IMR-90 (cell line): ENCODE results near the gene HNRNPH1. TPM values are rescaled to one million over a fixed set of nuclear protein-coding genes. Genes with fewer than 3 reads are reported as not detected.
A peak's percentile ranks its signal among the peaks of the same experiment; 100 is the strongest.
"Not testable (repeated sequence)": the region's sequence is repeated elsewhere in the genome, so short reads cannot be mapped to it uniquely, and the experiment has no call there.

Experiments
- ATAC-seq: fragments of 200-7000 bp; cut with Tn5 transposase; 2 replicates; pipeline ENCODE4 v1.9.1; 2020; ENCODE audit warnings: low read depth, mild to moderate bottlenecking, moderate library complexity
- BruUV-seq: library from RNA; stranded (reverse); fragments of 400-500 nt; replicated peaks from 2 replicates; lab custom pipeline; 2021; lab: Mats Ljungman, UMichigan
- CTCF ChIA-PET: fragments of 300-600 bp; formaldehyde crosslinking; extraction: SDS; loops from one replicate; lab custom pipeline; 2021; ENCODE audit warnings: antibody characterized with exemption; lab: Yijun Ruan, JAX
- POLR2A ChIA-PET: fragments of 300-600 bp; sonication (Branson Sonifier 250); formaldehyde crosslinking; loops from one replicate; lab custom pipeline; 2022; ENCODE audit warnings: antibody characterized with exemption; ENCODE audit not compliant: unreplicated experiment; lab: Charles Lee
- DNase-seq: peaks from one replicate; pipeline ENCODE4 v3.0.0; 2013
- H2AFZ ChIP-seq: replicated peaks from 2 replicates; pipeline ENCODE3; 2013; ENCODE audit warnings: low read length, mild to moderate bottlenecking; ENCODE audit not compliant: poor library complexity
- H2AK5ac ChIP-seq: 2 replicates; pipeline ENCODE4 v1.6.1; 2013; ENCODE audit warnings: low read depth, low read length, inconsistent platforms
- H2AK9ac ChIP-seq: replicated peaks from 2 replicates; pipeline ENCODE3; 2013; ENCODE audit warnings: mild to moderate bottlenecking, low read depth, low read length, moderate library complexity; ENCODE audit not compliant: poor library complexity
- H2BK120ac ChIP-seq: 2 replicates; pipeline ENCODE4 v1.6.1; 2013; ENCODE audit warnings: low read depth, low read length, inconsistent platforms
- H2BK15ac ChIP-seq: 3 replicates; pipeline ENCODE4 v1.6.1; 2013; ENCODE audit warnings: low read depth, low read length, inconsistent platforms
- H2BK20ac ChIP-seq: 2 replicates; pipeline ENCODE4 v1.6.1; 2013; ENCODE audit warnings: low read depth, mild to moderate bottlenecking, inconsistent platforms, low read length, moderate library complexity
- H2BK5ac ChIP-seq: 2 replicates; pipeline ENCODE4 v1.6.1; 2013; ENCODE audit warnings: mild to moderate bottlenecking, low read depth, low read length, inconsistent platforms; ENCODE audit not compliant: poor library complexity, severe bottlenecking
- H3K14ac ChIP-seq: replicated peaks from 2 replicates; pipeline ENCODE4 v1.6.1; 2013; ENCODE audit warnings: low read depth, low read length, inconsistent platforms
- H3K18ac ChIP-seq: 2 replicates; pipeline ENCODE4 v1.6.1; 2013; ENCODE audit warnings: low read depth, low read length, control low read depth
- H3K23ac ChIP-seq: 2 replicates; pipeline ENCODE4 v1.6.1; 2013; ENCODE audit warnings: low read depth, low read length, inconsistent platforms
- H3K27ac ChIP-seq: 2 replicates; pipeline ENCODE4 v1.5.1; 2013; ENCODE audit warnings: mild to moderate bottlenecking, control low read depth, low read length; ENCODE audit not compliant: insufficient read depth
- H3K27me3 ChIP-seq: 2 replicates; pipeline ENCODE4 v1.6.1; 2013; ENCODE audit warnings: low read length; ENCODE audit not compliant: control insufficient read depth, insufficient read depth
- H3K36me3 ChIP-seq: 2 replicates; pipeline ENCODE4 v1.6.1; 2013; ENCODE audit warnings: low read length, mixed read lengths; ENCODE audit not compliant: control insufficient read depth, insufficient read depth
- H3K4ac ChIP-seq: 2 replicates; pipeline ENCODE4 v1.6.1; 2013; ENCODE audit warnings: low read depth, low read length, inconsistent platforms
- H3K4me1 ChIP-seq: 2 replicates; pipeline ENCODE4 v1.6.1; 2013; ENCODE audit warnings: low read length, mixed read lengths; ENCODE audit not compliant: control insufficient read depth, insufficient read depth
- H3K4me2 ChIP-seq: 2 replicates; pipeline ENCODE4 v1.6.1; 2013; ENCODE audit warnings: low read depth, mild to moderate bottlenecking, control low read depth, low read length, moderate library complexity
- H3K4me3 ChIP-seq: 2 replicates; pipeline ENCODE4 v1.5.1; 2013; ENCODE audit warnings: low read depth, mild to moderate bottlenecking, control low read depth, low read length, moderate library complexity; ENCODE audit not compliant: insufficient read depth
- H3K56ac ChIP-seq: 2 replicates; pipeline ENCODE4 v1.6.1; 2013; ENCODE audit warnings: low read length, inconsistent platforms; ENCODE audit not compliant: insufficient read depth; ENCODE audit errors: extremely low read depth
- H3K79me1 ChIP-seq, 2 experiments: 2 replicates each; pipeline ENCODE4 v1.6.1; 2013; ENCODE audit warnings: low read length in 2 of 2, inconsistent platforms in 1 of 2, low read depth in 1 of 2
- H3K9ac ChIP-seq: 2 replicates; pipeline ENCODE4 v1.6.1; 2013; ENCODE audit warnings: low read depth, low read length, control low read depth
- H3K9me1 ChIP-seq: 2 replicates; pipeline ENCODE4 v1.6.1; 2013; ENCODE audit warnings: low read length, inconsistent platforms; ENCODE audit not compliant: insufficient read depth
- H3K9me3 ChIP-seq: 2 replicates; pipeline ENCODE4 v1.6.1; 2013; ENCODE audit warnings: low read length; ENCODE audit not compliant: control insufficient read depth, insufficient read depth
- H4K20me1 ChIP-seq: 2 replicates; pipeline ENCODE4 v1.6.1; 2013; ENCODE audit warnings: low read length, inconsistent platforms; ENCODE audit not compliant: insufficient read depth
- H4K5ac ChIP-seq: 2 replicates; pipeline ENCODE4 v1.6.1; 2013; ENCODE audit warnings: mild to moderate bottlenecking, low read depth, low read length, control low read depth
- H4K8ac ChIP-seq, 2 experiments: 2 replicates each; pipeline ENCODE4 v1.6.1; 2013; ENCODE audit warnings: low read depth in 2 of 2, low read length in 2 of 2, control low read depth in 1 of 2, inconsistent platforms in 1 of 2
- H4K91ac ChIP-seq: 2 replicates; pipeline ENCODE4 v1.6.1; 2013; ENCODE audit warnings: low read depth, low read length, inconsistent platforms; ENCODE audit not compliant: insufficient read depth
- WGBS, 2 experiments: methylation state at CpG; one replicate each; pipeline versions ENCODE4 v1.1.5 to v1.1.7; 2013; ENCODE audit warnings: missing lambda C conversion rate in 2 of 2; ENCODE audit not compliant: insufficient read length in 1 of 2; ENCODE audit errors: extremely low coverage in 2 of 2; 5-methylcytosine and 5-hydroxymethylcytosine counted together
- dilution Hi-C: fragments of 300-500 bp; cut with HindIII; formaldehyde crosslinking; loops from one replicate; pipeline ENCODE4 v1.14.3; 2018; ENCODE audit warnings: low sequenced_read_pairs; ENCODE audit not compliant: unreplicated experiment
- in situ Hi-C: fragments of 300-500 bp; cut with MboI; formaldehyde crosslinking; loops from 3 replicates; pipeline ENCODE4 v1.14.3; 2019; ENCODE audit warnings: low sequenced_read_pairs, inconsistent platforms, mixed read lengths
- intact Hi-C: fragments of 100-400 bp; cut with micrococcal nuclease; formaldehyde crosslinking; loops from 2 replicates; pipeline ENCODE4 v1.10.0; 2022
- polyA plus RNA-seq, 3 experiments: library from polyadenylated mRNA; depleted of rRNA; stranded (reverse); fragments of >200 nt; gene quantifications; 2 replicates each; pipeline ENCODE4 v1.2.3, GENCODE V29; 2012; ENCODE audit warnings: low replicate concordance in 1 of 3
- total RNA-seq: library from RNA; depleted of rRNA; stranded (reverse); fragments of >200 nt; gene quantifications from 2 replicates; pipeline ENCODE4 v1.2.3, GENCODE V29; 2012

The HNRNPH1 gene
- total and polyA plus RNA-seq, 2 of the 4 experiments (the other 2 are of a cell fraction): 288 to 300 TPM

DNA sequence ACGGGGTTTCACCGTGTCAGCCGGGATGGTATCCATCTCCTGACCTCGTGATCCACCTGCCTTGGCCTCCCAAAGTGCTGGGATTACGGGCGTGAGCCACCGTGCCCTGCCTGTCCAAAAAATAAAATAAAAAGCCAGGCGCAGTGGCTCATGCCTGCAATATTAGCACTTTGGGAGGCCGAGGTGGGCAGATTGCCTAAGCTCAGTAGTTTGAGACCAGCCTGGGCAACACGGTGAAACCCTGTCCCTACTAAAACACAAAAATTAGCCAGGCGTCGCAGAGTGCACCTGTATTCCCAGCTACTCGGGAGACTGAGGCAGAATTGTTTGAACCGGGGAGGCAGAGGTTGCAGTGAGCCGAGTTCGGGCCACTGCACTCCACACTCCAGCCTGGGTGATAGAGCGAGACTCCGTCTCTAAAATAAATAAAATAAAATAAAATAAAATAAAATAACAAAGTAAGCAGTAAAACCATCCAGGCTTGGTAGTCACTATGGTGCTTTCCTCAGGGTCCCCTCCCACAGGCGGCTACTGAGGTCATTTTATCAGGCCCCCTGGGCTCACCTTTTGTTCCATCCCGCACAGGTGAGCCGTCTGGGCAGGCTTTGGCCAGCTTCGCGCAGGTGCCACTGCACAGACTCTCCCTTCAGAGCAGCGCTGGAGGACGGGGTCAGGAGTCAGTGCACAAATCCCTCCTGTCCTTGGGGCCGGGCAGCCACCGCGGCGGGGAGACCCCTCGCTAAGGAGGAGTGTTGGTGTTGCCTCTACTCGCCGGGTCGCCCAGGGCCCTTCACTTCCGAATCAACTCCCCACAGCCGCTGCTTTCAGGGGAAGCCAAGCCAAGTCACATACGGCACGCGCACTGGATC is 10.3 kb upstream of the HNRNPH1 start:
- H3K27me3 ChIP-seq, dilution Hi-C loops, H4K20me1 ChIP-seq, H3K36me3 ChIP-seq, H3K56ac ChIP-seq, H2BK15ac ChIP-seq, BruUV-seq, H3K4ac ChIP-seq, H3K14ac ChIP-seq, H3K9me3 ChIP-seq, H3K23ac ChIP-seq, H4K8ac ChIP-seq, CTCF ChIA-PET, H4K5ac ChIP-seq, intact Hi-C loops, H3K9ac ChIP-seq, H3K27ac ChIP-seq, ATAC-seq, H3K4me1 ChIP-seq, in situ Hi-C loops, H2AK5ac ChIP-seq, H3K79me1 ChIP-seq, DNase-seq, H3K18ac ChIP-seq, H2AFZ ChIP-seq, H2BK20ac ChIP-seq, H2BK5ac ChIP-seq, H2BK120ac ChIP-seq, H4K91ac ChIP-seq, H3K9me1 ChIP-seq: not testable (repeated sequence)
- POLR2A ChIA-PET: interaction anchor here (0.6 to 1.1 kb wide), 2 partner anchors 10 to 15 kb away, joined by 3 read pairs; no protein-coding TSS in a partner anchor
- peak overlapping the region; percentile 23; the same call in 1 of the 2 replicates for H3K4me3 ChIP-seq
- peak overlapping the region; percentile 65 for H2AK9ac ChIP-seq
- H3K4me2 ChIP-seq: peak overlapping the region; percentile 69; the same call in 1 of the 2 replicates
- 87% methylated on average over 5 of the region's 38 CpGs; no CpG with 5 or more reads in 1 of the 2 experiments for WGBS, 2 experiments
